Fibroblast of villous mesenchyme (primary cell): ENCODE measurements around the gene OR2AJ1. TPM values are rescaled to one million over a fixed set of nuclear protein-coding genes. Genes with fewer than 3 reads are reported as not detected.

Experiments used
- DNase-seq: peaks from one replicate; pipeline ENCODE4 v3.0.0-alpha.2; 2010; ENCODE audit warnings: low read depth
- H3K4me3 ChIP-seq: 2 replicates; pipeline ENCODE4 v1.5.1; 2011; ENCODE audit warnings: low read depth, mild to moderate bottlenecking, low read length
- total RNA-seq: library from RNA; depleted of rRNA; stranded (reverse); fragments of >200 nt; gene quantifications from 2 replicates; pipeline ENCODE4 v1.2.3, GENCODE V29; 2012
- TF ChIP-seq, protein P1 (sequence below): IDR thresholded peaks from 2 replicates; pipeline ENCODE4 v1.5.1; 2012; ENCODE audit warnings: low read depth, mild to moderate bottlenecking, low read length; ENCODE audit not compliant: insufficient read depth

Gene OR2AJ1
- not detected in 2 replicates for total RNA-seq

GRCh38 chr1:247924868-247925267 lies at the start of gene OR2AJ1:
Gene OR2AJ1, plus strand, starts transcription at chr1:247924889. Its CDS starts 8,880 bp downstream, at chr1:247933769.
- TF ChIP-seq, protein P1, sequence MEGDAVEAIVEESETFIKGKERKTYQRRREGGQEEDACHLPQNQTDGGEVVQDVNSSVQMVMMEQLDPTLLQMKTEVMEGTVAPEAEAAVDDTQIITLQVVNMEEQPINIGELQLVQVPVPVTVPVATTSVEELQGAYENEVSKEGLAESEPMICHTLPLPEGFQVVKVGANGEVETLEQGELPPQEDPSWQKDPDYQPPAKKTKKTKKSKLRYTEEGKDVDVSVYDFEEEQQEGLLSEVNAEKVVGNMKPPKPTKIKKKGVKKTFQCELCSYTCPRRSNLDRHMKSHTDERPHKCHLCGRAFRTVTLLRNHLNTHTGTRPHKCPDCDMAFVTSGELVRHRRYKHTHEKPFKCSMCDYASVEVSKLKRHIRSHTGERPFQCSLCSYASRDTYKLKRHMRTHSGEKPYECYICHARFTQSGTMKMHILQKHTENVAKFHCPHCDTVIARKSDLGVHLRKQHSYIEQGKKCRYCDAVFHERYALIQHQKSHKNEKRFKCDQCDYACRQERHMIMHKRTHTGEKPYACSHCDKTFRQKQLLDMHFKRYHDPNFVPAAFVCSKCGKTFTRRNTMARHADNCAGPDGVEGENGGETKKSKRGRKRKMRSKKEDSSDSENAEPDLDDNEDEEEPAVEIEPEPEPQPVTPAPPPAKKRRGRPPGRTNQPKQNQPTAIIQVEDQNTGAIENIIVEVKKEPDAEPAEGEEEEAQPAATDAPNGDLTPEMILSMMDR = no peak
- H3K4me3 ChIP-seq = no peak within 1 kb of the TSS
- DNase-seq = no peak

GRCh38 chr1:247883346-247883745 lies 41.3 kb upstream of the OR2AJ1 start:
- H3K4me3 ChIP-seq = no peak overlapping the region
- DNase-seq = no peak
- TF ChIP-seq, protein P1 = no peak

GRCh38 chr1:247884797-247885413 lies 39.8 kb upstream of the OR2AJ1 start:
- no peak for DNase-seq
- no peak overlapping the region for H3K4me3 ChIP-seq
- TF ChIP-seq, protein P1 = no peak

GRCh38 chr1:247895163-247895637 lies 29.5 kb upstream of the OR2AJ1 start, which contains the start of gene OR2W3:
Gene OR2W3, plus strand, starts transcription at chr1:247895587. Its CDS starts 0 bp downstream, at chr1:247895587.
- H3K4me3 ChIP-seq = no peak within 1 kb of the TSS
- no peak for DNase-seq
- TF ChIP-seq, protein P1 = no peak

- TF ChIP-seq, protein P1 = no peak
- no peak for DNase-seq
- H3K4me3 ChIP-seq = no peak overlapping the region
Measured at GRCh38 chr1:247895976-247896375, 28.7 kb upstream of the OR2AJ1 start.

- TF ChIP-seq, protein P1 = no peak
- no peak for DNase-seq
- H3K4me3 ChIP-seq = no peak overlapping the region
Measured at GRCh38 chr1:247904122-247904521, 20.6 kb upstream of the OR2AJ1 start.
